ENCODE measurements around the gene HSPB9.

Gene HSPB9, protein sequence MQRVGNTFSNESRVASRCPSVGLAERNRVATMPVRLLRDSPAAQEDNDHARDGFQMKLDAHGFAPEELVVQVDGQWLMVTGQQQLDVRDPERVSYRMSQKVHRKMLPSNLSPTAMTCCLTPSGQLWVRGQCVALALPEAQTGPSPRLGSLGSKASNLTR

DNA sequence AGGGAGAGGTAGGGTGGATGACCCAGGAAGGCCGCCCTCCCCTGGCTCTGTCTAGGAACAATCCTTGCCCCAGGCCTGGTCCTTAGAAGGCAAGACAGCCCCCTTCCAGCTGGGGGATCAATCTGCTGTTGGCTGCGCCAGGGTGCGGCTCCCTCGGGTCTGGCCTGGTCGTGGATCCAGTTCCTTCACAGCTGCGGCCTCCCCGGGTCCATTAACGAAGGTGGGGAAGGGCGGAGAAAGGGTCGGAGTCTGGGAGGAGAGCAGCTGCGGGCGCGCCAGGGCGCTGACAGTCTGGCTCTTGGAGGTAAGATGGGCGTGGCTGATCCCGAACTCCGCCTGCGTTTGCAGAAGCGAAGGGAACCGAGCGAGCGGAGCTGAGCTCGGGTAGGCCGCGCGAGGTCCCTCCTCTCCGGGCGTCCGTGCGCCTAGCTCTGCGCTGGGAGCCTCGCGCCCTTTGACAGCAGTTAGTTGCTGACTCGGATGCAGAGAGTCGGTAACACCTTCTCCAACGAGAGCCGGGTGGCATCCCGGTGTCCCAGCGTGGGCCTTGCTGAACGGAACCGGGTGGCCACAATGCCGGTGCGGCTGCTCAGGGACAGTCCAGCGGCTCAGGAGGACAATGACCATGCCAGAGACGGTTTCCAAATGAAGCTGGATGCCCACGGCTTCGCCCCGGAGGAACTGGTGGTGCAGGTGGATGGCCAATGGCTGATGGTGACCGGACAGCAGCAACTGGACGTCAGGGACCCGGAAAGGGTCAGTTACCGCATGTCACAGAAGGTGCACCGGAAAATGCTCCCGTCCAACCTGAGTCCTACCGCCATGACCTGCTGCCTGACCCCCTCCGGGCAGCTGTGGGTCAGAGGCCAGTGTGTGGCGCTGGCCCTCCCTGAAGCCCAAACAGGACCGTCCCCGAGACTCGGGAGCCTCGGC, at the start of gene HSPB9:
TSS of gene HSPB9 (plus strand) at position 434 of the 933 bp plus-strand sequence. CDS start at position 481, 47 bp downstream.
- no peak for DNase-seq (ENCODE audit: low spot score)

DNA sequence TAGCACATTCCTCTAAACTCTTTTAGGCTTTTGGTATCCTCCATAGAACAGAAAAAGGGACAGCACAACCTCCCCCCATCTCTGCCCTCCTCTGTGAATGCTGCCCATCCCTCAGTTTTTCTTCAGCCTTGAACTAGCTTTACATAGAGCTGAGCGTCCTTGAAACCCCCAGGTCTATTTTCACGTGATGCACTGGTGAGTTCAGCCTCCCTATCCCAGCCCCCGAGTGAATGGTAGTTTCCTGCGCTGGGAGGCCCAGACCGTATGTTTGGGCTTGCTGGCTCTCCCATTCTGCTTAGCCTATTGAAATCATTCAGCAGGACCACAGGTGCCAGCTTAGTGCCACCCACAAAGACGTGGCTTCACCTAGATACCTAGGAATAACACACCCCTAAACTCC, 46.8 kb upstream of the HSPB9 start:
- DNase-seq (ENCODE audit: low spot score): no peak

DNA sequence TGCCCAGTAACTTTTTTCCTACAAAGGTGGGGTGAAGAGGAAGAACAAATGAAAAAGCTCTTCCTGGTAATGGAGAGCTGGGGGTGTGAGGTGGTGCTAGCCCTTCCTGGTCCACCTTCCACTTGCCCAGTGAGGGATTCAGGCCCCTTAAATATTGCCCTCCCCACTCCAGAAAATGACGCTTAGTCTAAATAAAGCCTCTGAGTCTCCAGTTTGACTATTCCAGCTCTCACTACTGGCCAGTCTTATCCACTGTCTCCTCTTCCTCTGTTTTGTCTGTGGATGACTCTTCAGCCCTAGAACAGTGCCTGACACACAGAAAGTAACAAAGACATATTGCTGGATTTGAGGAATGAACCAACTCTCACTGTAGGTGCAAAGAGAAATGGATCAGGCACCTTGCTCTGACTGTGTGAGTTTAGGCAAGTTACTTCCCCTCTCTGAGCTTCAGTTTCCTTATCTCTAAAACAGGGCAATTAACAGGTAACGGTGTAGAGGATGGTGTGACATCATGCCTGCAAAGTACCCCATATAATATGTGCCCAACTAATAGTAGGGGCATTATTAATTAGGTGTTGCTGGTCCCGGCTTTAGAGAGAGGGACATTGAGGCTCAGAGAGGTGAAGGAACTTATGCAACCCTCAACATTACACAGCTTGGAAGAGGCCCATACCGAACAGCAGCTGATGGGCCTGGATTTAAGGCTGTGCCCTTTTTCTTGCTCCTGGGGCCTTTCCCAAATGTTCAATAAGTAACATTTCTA, 45.6 kb upstream of the HSPB9 start:
- no peak for DNase-seq (ENCODE audit: low spot score)

DNA sequence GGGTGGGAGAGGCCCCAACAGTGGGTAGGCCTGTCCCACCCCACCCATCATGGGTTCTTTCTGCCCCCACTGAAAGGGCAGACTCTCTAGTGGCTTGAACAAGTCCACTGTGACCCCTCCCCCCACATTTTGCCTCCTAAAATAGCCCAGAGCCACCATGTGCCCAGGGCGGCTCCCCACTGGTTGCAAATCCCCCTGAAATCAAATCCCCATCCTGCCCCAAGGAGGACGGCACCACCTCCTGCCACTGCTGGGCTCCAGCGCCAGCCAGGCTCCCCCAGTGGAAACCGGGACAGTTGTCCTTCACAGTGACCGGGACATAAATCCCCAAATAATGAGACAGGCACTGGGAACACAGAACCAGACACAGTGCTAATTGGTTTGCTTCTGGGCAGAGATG, 44.8 kb upstream of the HSPB9 start:
- no peak for DNase-seq (ENCODE audit: low spot score)

DNA sequence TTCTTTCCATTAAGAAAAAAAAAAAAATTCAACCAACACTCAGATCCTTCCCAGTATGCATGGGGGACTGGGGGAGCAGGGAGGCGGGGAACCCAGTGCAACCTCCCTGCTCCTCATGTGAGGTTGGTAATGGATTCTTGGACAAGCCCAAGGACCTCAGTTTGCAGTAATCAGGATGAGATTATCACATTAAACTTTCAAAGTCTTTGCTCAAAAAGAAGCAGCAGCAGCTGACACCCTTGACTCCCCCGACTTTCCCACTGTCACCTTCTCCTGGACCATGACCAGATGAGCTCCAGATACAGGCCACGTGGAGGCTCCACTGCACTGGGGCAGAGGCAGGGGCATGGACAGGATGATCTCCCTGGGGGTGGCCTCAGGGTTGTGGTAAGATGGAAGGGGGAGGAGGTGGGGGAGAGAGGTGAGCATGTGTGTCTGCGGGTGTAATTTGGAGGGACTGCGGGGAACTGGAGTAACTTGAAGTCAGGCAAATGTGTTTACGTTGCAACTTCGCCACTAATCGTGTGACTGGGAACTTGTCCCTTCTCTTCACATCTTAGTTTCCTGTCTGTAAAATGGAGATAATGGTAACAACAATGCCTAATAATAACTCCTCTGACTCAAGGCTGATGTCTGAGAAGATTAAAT, 44.1 kb upstream of the HSPB9 start:
- no peak for DNase-seq (ENCODE audit: low spot score)

DNA sequence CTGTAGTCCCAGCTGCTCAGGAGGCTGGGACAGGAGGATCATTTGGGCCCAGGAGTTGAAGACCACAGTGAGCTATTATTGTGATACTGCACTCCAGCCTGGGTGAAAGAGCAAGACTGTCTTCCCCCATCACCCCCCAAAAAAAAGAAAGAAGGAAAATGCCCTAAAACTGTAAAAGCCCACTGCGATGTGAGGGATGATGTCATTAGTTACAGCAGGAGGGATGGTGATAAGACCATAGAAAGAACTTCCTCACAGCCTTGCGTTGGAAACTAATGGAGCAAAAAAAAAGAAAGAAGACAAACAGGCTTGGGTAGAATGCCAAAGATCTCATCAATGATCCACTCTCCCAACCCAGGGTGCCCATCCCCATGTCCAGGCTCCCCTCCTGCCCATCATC, 43.1 kb upstream of the HSPB9 start:
- no peak for DNase-seq (ENCODE audit: low spot score)

DNA sequence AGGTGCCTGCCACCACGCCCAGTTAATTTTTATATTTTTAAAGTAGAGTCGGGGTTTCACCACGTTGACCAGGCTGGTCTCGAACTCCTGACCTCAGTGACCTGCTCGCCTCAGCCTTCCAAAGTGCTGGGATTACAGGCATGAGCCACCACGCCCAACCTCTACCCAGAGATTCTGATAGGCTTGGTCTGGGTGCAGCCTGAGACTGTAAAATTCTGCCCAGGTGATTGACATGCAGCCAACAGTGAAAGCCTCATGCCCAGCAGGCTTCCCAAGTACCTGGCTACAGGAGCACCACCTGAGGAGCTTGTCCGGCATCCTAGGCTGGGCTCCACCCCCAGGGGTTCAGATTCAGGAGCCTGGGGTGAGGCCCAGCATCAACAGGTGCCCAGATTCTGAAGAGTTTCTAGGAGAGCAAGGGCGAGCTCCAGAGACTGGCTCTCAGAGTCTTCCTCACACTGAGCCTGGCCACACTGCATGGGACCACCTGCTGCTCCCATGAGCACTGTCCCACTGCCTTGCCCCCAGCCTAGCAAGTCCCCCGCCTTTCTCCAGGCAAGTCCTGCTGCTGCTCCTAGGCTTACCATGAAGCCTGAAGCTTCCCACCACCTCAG, 41.0 kb upstream of the HSPB9 start:
- no peak for DNase-seq (ENCODE audit: low spot score)

DNA sequence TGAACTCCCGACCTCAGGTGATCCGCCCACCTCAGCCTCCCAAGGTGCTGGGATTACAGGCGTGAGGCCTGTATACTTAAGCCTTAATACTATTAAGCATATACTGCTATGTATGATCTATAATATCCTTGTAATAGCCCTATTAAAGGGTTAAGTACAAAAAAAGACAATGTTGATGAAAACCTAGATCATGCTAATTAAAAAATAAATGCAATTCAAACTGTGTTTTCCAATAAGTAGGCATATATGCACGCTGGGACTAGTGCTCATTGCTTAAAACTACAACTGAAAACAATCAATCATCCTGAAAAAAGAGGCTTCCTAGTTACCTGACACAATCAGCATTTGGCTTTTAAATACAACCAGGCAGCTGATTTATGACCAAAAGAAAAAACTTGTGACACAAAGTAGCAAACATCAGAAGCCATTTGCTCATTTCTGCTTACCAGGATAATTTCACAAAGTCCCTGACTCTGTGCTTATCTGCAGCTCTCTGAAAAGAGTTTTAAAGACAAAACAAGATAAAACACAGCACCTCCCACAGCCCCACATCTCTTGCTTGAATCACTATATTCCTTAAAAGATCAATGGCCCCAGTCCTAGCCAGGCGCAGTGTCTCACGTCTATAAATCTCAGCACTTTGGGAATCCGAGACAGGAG, 35.4 kb upstream of the HSPB9 start:
- DNase-seq (ENCODE audit: low spot score): no peak

DNA sequence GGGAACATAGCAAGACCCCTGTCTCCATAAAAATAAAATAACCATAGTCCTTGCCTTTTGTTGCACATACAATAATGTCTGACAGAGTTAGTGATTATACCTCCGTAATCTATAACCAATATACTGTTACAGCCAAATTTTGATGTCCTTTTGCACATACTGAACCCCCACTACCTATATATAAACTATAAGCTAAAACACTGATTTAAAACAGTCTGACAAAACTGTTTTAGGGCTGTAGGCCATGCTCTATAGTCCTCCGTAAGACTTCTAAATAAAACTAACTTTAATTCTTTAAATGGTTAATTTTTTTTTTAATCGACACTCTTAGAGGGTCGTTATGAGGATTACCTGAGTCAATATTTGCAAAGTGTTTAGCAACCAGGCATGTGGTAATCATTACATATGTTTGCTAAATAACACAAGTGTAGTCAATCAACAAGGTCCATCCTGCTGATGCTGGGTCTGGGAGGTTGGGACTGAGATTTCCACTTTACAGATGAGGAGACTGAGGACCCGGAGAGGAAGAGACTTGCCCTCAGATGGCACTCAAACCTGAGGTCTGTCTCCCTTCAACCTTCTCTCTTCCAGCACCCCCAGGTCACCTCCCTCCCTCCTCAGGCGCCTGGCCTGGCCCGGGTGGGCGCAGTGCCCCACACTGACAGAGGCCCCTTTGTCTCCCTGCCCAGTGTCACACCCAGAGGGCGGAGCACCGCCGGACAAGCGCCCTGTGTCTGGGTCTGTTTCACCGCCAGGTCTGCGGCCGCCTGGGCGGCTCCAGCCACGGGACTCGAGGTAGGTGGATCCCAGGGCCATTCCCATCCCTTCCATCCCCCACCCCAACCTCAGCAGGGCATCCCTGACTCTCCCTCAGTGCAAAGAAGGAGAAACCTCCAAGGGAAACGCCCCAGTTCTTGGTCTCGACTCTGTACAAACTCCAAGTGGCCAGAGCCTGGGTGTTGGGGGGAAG, 34.6 kb upstream of the HSPB9 start:
- DNase-seq (ENCODE audit: low spot score): no peak

DNA sequence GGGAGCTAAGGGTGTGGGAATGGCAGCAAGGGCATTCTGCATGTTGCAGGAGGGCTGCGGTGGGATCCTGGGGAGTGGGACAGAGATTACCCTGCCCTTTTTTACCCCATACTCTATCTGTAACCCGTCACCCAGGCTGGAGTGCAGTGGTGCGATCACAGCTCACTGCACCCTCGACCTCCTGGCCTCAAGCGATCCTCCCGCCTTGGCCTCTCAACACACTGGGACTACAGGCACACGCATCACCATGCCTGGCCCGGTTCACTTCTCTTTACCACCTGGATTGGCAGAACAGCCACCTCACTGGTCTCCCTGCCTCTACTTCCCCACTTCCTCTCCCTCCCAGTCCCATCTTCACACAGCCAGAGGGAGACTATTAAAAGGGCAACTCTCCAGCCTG, 33.9 kb upstream of the HSPB9 start:
- DNase-seq (ENCODE audit: low spot score): no peak

DNA sequence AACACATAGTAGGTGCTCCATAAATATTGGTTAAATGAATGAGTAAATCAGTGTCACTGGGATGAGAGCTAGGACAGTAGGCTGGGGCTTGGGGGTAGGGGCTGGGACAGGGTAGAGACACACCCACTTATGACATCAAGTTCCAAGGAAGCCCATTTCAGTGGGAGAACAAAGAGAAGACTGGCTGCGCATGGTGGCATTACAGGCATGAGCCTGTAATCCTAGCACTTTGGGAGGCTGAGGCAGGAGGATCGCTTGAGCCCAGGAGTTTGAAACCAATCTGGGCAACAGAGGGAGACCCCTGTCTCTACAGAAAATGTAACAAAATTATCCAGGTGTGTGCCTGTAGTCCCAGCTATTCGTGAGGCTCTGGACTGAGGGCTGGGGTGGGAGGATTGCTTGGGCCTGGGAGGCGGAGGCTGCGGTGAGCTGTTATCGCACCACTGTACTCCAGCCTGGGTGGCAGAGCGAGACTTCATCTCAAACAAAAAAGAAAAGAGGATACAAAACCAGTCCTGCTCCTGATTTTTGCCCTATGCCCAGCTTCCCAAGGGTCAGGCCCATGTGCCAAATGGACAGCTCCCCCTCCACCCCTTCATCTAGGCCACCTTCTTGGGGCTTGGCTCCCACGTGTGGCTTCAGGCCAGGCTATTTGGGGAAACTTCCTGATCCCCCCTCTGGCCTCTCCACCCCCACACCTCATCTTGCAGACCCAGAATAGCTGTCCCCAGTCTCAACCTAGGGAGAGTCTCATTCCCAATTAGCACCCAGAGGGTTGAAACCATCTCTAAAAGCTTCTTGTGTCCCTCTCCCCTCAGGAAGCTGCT, 31.4 kb upstream of the HSPB9 start:
- DNase-seq (ENCODE audit: low spot score): no peak

DNA sequence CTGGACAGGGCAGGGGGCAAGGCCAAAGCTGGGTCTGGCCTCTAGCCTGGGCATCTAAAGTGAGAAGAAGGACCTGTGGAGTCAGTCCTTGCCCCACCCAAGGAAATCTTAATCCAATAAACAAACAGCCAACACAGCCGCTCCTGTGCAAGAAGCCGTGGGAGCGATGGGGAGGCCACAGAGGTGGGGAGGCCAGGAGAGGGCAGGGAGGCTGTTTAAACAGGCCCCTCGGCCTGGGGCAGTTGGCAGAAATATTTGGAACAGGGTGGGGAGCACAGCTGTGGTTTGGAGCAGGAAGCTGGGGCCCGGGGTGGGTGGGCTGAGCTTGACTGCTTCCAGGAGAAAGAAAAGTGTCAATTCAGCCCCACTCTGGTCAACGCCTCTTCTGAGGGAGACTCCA, 29.7 kb upstream of the HSPB9 start:
- no peak for DNase-seq (ENCODE audit: low spot score)

DNA sequence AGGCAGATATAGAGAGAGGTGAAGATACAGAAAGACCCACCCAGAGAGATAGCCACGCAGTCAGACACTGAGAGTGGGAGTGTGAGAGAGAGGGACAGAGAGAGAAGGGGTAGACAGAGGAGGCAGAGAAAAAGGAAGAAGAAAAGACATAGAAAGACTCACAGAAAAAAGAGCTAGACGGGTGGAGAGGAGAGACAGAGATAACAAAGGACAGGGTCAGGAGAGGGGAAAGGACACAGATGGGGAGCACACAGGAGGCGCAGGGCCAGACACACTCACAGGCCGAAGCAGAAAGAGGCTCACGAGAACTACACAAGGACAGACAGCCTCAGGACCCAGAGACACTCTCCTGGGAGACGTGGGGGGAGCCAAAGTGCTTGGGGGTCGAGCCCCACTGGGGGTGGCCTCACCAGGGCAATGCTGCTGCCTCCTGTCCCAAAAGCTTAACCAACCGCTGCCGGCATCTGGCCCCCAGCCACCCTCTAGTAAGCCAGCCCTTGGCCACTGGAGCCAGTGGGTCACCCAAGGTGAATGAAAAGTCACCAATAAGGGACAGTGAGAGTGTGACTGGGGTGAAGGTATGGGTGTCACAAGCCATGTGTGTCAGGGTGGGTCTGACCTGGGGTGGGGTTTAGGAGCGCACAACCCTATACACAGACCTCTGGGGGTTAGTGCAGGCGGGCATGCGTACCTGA, 28.1 kb upstream of the HSPB9 start:
- no peak for DNase-seq (ENCODE audit: low spot score)

DNA sequence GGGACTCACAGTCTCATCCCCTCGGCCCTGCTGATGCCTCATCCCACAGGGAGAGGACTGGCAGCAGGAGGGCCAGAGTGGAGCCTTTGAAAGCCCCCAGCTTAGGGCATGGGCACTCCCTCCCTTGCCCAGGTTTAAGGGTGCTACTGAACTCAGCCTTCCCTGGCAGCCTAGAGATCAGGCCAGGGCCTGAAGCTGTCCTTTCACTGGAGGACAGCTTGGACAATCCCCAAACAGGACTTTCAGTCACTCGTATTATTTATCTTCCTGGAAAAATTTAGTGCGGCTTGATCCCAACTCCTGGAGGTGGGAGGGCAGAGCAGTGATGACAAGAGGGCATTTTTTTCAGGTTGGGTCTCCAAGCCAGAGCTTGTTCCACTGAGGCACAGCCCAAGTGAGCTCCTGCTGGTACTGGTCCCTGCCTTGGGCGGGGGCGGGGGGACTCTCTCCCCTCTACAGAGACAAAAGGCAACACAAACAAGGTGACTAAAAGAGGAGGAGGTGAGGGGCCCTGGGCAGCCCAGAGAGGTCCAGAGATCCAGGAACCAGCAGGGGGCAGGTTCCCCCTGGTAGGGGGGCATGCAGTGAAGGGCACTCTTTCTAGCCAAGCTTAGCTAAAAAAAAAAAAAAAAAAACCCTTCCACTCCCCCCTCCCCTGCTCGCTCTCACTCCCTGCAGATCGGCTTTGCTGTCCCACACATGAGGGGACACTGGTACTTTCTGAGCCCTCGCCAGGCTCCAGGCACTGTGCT, 26.1 kb upstream of the HSPB9 start:
- no peak for DNase-seq (ENCODE audit: low spot score)

DNA sequence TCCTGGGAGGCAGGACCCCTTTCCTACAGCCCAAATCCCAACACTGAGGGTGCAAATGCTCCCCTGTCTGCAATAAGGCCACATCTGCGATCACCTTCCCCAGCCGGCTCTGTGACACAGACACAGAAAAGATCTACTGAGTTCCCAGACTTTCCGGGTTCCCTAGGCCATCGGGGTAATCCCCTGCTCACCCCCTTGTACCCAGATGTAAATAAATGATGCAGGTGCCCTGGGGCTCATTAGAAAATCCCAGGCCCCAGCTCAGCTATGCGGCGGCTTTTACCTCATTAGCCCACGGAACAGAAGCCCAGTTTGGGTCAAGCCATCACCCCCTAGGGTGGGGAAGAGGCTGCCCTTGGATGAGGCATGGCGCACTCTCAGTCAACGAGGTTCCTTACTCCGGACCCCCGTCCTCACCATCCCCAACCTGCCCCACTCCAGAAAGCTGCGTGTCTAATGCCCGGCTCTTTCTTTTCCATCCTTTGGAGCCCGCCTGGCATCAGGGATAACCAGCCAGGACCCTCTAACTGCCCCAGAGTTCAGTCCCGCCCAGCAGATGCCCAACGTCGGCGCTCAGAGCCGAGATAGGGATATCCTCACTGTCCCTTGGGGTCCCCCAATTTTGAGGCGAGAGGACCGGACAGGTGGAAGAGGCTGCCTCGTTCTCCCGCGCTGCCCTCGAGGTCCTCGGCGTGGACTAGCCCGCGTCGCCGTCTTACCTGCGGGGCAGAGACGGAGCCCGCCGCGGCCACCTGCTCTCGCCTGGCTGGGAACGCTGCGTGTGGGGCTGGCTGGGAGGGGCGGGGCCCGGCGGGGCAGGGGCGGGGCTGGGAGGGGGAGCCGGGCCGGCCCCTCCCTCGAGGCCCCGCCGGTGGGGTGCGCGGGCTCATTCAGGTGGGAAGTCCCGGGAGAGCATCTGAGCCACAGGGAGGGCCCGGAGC, 24.6 kb upstream of the HSPB9 start, which contains the start of gene ZNF385C:
TSS of gene ZNF385C (minus strand) at position 783 of the 941 bp plus-strand sequence. CDS start 35,417 bp downstream, outside the sequence.
- no peak for DNase-seq (ENCODE audit: low spot score)

DNA sequence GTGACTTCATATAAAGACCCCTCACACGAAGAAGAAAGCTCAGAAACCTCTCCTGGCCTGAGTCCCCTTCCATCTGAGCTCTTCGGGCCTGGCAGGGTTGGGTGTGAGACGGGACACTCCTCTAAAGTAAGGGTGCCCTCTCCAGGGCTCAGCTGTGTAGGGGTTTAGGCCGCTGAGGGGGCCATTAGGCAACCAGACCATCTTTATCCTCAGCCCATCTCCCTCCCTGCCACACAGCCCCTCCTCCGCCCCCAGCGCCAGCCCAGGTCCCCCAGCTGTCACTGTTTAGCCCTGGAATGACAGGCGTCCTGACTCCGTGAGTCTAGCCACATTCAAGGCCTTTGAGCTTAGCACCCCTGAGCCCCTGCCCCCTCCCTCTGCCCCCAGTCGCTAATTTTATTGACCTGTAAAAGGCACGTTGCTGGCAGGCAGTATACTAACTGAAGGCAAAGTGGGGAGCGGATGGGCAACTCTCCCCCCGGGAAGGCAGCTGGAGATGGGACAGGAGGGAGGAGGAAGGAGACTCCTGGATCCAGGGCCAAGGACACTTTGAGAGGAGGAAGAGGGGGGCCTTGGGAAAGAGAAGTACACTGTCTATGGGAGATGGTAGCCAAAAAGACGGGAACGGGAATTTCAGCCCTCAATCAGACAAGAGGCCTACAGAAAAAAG, 23.7 kb upstream of the HSPB9 start:
- no peak for DNase-seq (ENCODE audit: low spot score)
